HUES64 (cell line): ENCODE measurements around the gene CHRNB1.

Source experiments
- H3K27ac ChIP-seq: 2 replicates; pipeline ENCODE4 v1.7.0; 2013; ENCODE audit warnings: low read depth, low read length, inconsistent platforms
- H3K27me3 ChIP-seq: 2 replicates; pipeline ENCODE4 v1.6.1; 2013; ENCODE audit warnings: mild to moderate bottlenecking, low read length; ENCODE audit not compliant: insufficient read depth
- H3K36me3 ChIP-seq: 2 replicates; pipeline ENCODE4 v1.6.1; 2013; ENCODE audit warnings: mild to moderate bottlenecking, low read length; ENCODE audit not compliant: insufficient read depth
- H3K4me1 ChIP-seq: 2 replicates; pipeline ENCODE4 v1.6.1; 2013; ENCODE audit warnings: mild to moderate bottlenecking, low read length, moderate library complexity; ENCODE audit not compliant: insufficient read depth
- H3K4me3 ChIP-seq: 2 replicates; pipeline ENCODE4 v1.5.1; 2013; ENCODE audit warnings: mild to moderate bottlenecking, low read length, moderate library complexity
- H3K9ac ChIP-seq: 2 replicates; pipeline ENCODE4 v1.6.1; 2013; ENCODE audit warnings: mild to moderate bottlenecking, low read depth, low read length
- H3K9me3 ChIP-seq: 2 replicates; pipeline ENCODE4 v1.6.1; 2013; ENCODE audit warnings: low read depth, low read length; ENCODE audit not compliant: insufficient read depth
- WGBS: fragments of 150-250, 120-280 bp; methylation state at CpG from one replicate; pipeline ENCODE4 v1.1.7; 2013; ENCODE audit warnings: missing lambda C conversion rate; 5-methylcytosine and 5-hydroxymethylcytosine counted together

The CHRNB1 gene

DNA sequence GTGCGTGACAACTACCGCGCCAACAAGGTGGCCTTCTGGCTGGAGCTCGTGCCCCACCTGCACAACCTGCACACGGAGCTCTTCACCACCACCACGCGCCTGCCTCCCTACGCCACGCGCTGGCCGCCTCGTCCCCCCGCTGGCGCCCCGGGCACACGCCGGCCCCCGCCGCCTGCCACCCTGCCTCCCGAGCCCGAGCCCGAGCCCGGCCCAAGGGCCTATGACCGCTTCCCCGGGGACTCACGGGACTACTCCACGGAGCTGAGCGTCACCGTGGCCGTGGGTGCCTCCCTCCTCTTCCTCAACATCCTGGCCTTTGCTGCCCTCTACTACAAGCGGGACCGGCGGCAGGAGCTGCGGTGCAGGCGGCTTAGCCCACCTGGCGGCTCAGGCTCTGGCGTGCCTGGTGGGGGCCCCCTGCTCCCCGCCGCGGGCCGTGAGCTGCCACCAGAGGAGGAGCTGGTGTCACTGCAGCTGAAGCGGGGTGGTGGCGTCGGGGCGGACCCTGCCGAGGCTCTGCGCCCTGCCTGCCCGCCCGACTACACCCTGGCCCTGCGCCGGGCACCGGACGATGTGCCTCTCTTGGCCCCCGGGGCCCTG is 27.7 kb upstream of the CHRNB1 start:
- no peaks in the 10 kb centered on the region for H3K27me3 ChIP-seq
- H3K27ac ChIP-seq, result no peak overlapping the region
- WGBS, result 93% methylated on average over 54 of the region's 54 CpGs
- peaks cover 22% of the 10 kb centered on the region for H3K36me3 ChIP-seq
- peaks cover 5% of the 10 kb centered on the region; the same call in 1 of the 2 replicates for H3K4me1 ChIP-seq
- H3K9me3 ChIP-seq, result no peaks in the 10 kb centered on the region
- no peak overlapping the region for H3K4me3 ChIP-seq
- H3K9ac ChIP-seq, result no peak overlapping the region

DNA sequence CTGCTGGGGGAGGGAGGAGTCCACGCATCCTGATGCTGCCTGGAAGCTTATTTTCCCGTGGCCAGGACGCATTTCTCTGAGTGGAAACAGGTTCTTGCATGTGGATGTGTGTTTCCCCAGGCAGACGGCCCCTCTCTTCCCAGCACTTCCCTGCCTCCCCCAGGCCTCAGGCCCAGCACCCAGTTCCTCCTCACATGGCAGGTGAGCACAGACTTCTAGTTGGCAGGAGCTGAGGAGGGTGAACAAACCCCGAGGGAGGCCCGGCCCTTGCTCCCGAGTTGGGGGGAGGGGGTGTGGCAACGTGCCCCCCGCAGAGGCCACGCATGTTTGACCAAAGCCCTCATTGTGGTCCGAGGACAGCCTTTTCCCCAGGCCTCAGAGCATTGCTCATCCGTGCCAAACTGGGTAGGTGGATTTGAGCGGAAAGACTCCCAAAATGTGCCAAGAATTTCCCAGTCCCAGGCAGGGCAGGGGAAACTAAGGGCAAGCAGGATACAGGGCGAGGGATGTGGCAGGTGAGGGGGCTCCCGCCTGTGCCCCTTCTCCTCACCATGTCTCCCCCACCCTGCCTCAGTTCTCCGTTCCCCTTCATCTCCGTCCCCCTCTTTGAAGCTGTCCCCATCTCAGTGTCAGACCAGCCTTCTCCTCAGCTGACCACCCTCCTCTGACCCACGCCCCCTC is 26.2 kb upstream of the CHRNB1 start:
- WGBS, result 72% methylated on average over 18 of the region's 18 CpGs
- H3K27me3 ChIP-seq, result no peaks in the 10 kb centered on the region
- no peak overlapping the region for H3K4me3 ChIP-seq
- peaks cover 22% of the 10 kb centered on the region for H3K36me3 ChIP-seq
- H3K9ac ChIP-seq, result no peak overlapping the region
- no peaks in the 10 kb centered on the region; the same call in 1 of the 2 replicates for H3K4me1 ChIP-seq
- no peaks in the 10 kb centered on the region for H3K9me3 ChIP-seq
- no peak overlapping the region; the same call in 1 of the 2 replicates for H3K27ac ChIP-seq

DNA sequence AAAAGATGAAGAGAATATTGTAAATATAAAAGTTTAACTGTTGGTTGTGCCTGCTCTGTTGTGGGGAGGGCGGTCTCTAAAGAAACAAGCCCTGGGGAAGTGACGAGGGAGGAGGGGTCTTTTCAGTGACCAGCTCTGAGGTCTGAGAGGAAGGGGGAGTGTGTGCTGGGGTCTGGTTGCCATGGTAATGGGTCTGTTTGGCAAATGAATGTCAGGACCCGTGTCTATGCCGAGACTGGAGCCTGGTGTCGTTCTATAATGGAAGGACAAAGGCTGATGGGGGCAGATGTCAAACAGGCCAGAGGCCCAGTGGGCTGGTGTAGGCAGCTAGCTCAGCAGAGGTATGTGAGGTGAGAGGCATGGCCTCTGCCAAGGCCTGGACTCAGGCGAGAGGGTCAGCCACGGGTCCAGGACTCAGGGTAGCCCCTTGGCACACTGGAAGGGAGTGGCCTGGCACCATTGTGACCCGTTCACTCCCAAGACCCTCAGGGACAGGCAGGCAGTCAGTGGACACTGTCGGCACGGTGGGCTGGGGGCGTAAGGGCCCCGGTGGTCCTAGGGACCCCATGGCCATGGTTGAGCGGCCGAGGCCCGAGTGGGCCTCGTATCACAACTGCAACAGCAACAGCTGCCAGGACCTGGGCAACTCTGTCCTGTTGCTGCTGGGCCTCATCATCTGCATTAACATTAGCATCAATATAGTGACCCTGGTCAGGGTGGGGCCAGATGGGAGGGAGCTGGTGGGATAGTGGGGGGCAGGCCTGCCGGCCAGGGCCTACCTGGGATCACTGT is 24.8 kb upstream of the CHRNB1 start, which contains the start of gene SPEM1:
TSS of gene SPEM1 (plus strand) at position 506 of the 792 bp plus-strand sequence. CDS start at position 567, 61 bp downstream.
- H3K36me3 ChIP-seq, result peaks cover 17% of the 10 kb centered on the region
- 85% methylated on average over 17 of the region's 17 CpGs for WGBS
- H3K9me3 ChIP-seq, result no peaks in the 10 kb centered on the region
- no peak within 1 kb of the TSS for H3K9ac ChIP-seq
- H3K27me3 ChIP-seq, result no peaks in the 10 kb centered on the region
- no peak within 1 kb of the TSS for H3K27ac ChIP-seq
- H3K4me3 ChIP-seq, result no peak within 1 kb of the TSS
- no peaks in the 10 kb centered on the region; the same call in 1 of the 2 replicates for H3K4me1 ChIP-seq

DNA sequence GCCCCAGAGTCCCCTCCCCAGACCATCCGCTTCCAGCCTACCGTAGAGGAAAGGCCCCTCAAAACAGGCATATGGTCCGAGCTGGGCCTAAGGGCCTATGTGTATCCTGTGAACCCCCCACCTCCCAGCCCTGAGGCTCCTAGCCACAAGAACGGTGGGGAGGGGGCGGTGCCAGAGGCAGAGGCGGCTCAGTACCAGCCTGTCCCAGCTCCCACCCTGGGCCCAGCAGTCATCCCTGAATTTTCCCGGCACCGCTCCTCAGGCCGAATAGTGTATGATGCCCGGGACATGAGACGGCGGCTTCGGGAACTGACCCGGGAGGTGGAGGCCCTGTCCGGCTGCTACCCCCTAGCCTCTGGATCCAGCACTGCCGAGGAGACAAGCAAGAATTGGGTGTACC is 23.7 kb upstream of the CHRNB1 start:
- Histone ChIP-seq H3K27ac (no peak overlapping the region), H3K36me3 (peaks cover 8% of the 10 kb centered on the region), H3K9me3 (no peaks in the 10 kb centered on the region), H3K9ac (no peak overlapping the region), H3K4me3 (no peak overlapping the region), H3K4me1 (no peaks in the 10 kb centered on the region; the same call in 1 of the 2 replicates), H3K27me3 (no peaks in the 10 kb centered on the region)
- WGBS, result 93% methylated on average over 16 of the region's 16 CpGs

DNA sequence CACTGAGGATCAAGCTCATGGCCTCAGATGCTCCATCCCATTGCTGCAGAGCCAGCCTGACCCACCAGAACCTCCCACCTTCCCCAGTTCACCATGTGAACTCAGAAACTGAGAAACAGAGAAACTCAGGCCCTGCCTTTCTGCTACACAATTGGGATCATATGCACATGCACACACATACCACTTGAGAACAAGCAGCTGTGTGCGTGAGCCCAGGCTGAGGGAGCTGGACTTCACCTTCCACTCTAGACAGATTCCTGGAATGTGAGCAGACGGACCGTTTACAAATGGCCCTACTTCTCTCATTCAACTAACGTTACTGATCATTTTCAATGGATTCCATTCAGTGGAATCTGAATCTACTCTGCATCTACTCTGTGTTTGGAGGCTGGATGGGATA is 21.2 kb upstream of the CHRNB1 start:
- H3K9ac ChIP-seq, result no peak overlapping the region
- H3K4me3 ChIP-seq, result no peak overlapping the region
- H3K9me3 ChIP-seq, result no peaks in the 10 kb centered on the region
- WGBS, result 95% methylated on average over 4 of the region's 4 CpGs
- H3K4me1 ChIP-seq, result no peaks in the 10 kb centered on the region; the same call in 1 of the 2 replicates
- H3K27ac ChIP-seq, result no peak overlapping the region
- no peaks in the 10 kb centered on the region for H3K36me3 ChIP-seq
- no peaks in the 10 kb centered on the region for H3K27me3 ChIP-seq

DNA sequence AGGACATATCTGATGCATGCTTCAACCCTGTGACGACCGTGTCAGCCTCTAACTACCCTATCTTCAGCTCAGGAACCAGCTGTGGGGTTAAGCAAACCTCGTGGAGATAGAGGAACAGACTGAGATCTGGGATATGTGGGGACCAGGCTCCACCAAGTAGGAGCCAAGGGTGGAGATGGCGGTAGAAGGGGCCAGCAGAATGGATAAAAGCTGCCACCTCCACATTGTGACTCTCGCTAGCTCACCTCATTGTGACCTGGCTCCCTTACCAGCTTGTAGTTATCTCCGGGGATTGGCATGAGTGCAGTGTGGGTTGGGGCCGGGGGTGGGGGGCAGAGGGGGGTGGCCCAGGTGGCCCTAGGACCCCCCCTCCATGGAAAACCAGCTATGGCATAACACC is 19.5 kb upstream of the CHRNB1 start, which contains the start of gene SPEM2:
TSS of gene SPEM2 (plus strand) at position 301 of the 400 bp plus-strand sequence. CDS start at position 374, 73 bp downstream.
- H3K27ac ChIP-seq, result no peak within 1 kb of the TSS
- H3K9ac ChIP-seq, result no peak within 1 kb of the TSS
- no peak within 1 kb of the TSS for H3K4me3 ChIP-seq
- H3K4me1 ChIP-seq, result no peaks in the 10 kb centered on the region
- H3K9me3 ChIP-seq, result no peaks in the 10 kb centered on the region
- no peaks in the 10 kb centered on the region for H3K27me3 ChIP-seq
- WGBS, result 92% methylated on average over 7 of the region's 7 CpGs
- H3K36me3 ChIP-seq, result no peaks in the 10 kb centered on the region

DNA sequence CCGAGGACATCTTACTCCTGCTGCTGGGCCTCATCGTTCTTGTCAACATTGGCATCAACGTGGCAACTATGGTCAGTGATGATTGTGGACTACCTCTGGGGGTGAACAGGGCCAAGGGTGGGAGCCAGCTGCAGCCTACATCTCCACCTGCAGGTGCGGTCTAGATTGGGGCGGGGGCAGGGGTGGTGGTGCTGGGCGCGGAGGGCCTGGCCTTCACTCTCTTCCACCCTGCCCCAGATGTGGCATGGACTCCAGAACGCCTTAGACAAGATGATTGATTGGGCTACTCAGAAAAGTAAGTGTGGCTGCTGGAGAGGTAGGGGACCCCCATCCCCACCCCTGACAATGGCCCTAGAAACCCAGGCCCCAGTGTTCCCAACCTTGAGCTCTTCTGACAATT is 19.1 kb upstream of the CHRNB1 start:
- 87% methylated on average over 8 of the region's 8 CpGs for WGBS

DNA sequence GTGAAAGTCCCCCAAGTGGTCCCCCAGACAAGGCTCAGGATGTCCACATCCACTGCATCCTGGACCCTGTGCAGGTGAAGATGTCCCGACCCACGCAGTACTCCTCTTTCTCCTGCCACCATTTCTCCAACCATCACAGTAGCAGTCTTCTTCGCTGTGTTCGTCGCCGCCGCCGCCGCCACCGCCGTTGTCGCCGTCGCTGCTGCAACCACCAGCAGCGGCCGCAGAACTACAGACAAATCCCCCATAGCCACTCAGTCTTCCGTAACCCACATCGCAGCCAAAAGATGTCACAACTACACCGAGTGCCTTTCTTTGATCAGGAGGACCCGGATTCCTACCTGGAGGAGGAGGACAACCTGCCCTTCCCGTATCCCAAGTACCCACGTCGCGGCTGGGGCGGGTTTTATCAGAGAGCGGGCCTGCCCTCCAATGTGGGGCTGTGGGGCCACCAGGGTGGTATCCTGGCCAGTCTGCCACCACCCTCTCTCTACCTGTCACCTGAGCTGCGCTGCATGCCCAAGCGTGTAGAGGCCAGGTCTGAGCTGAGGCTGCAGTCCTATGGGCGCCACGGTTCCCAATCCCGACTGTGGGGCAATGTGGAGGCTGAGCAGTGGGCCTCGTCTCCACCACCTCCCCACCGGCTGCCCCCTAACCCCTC is 18.5 kb upstream of the CHRNB1 start:
- H3K9ac ChIP-seq, result no peak overlapping the region
- H3K36me3 ChIP-seq, result no peaks in the 10 kb centered on the region
- no peaks in the 10 kb centered on the region for H3K27me3 ChIP-seq
- no peak overlapping the region for H3K27ac ChIP-seq
- no peaks in the 10 kb centered on the region for H3K4me1 ChIP-seq
- H3K4me3 ChIP-seq, result no peak overlapping the region
- WGBS, result 96% methylated on average over 33 of the region's 33 CpGs
- no peaks in the 10 kb centered on the region for H3K9me3 ChIP-seq

More for the DNA sequence above, 19.1 kb upstream of the CHRNB1 start:
- H3K4me1 ChIP-seq, result no peaks in the 10 kb centered on the region
- no peaks in the 10 kb centered on the region for H3K9me3 ChIP-seq
- H3K4me3 ChIP-seq, result no peak overlapping the region
- H3K36me3 ChIP-seq, result no peaks in the 10 kb centered on the region
- H3K27ac ChIP-seq, result no peak overlapping the region
- H3K9ac ChIP-seq, result no peak overlapping the region
- H3K27me3 ChIP-seq, result no peaks in the 10 kb centered on the region

DNA sequence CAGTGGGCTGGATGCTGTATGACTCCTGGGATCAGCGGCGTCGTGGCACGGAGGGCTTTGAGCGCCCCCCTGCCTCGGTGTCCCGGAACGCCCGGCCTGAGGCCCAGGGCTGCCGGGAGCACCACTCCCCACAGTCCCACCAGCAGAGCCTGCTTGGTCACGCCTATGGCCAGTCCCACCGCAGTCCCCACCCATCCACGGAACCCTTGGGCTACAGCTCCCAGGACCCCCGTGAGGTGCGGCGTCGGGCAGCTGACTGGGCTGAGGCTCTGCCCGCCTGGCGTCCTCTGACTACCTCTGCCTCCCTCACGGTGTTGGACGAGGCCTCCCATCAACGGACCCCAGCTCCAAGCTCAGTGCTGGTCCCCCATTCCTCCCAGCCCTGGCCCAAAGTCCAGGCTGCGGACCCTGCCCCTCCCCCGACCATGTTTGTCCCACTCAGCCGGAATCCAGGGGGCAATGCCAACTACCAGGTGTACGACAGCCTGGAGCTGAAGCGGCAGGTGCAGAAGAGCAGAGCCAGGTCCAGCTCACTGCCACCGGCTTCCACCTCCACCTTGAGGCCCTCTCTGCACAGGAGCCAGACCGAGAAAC is 17.9 kb upstream of the CHRNB1 start:
- Histone ChIP-seq H3K27ac (no peak overlapping the region), H3K9me3 (no peaks in the 10 kb centered on the region), H3K36me3 (no peaks in the 10 kb centered on the region), H3K9ac (no peak overlapping the region), H3K4me1 (no peaks in the 10 kb centered on the region), H3K27me3 (no peaks in the 10 kb centered on the region), H3K4me3 (no peak overlapping the region)
- 95% methylated on average over 29 of the region's 29 CpGs for WGBS

DNA sequence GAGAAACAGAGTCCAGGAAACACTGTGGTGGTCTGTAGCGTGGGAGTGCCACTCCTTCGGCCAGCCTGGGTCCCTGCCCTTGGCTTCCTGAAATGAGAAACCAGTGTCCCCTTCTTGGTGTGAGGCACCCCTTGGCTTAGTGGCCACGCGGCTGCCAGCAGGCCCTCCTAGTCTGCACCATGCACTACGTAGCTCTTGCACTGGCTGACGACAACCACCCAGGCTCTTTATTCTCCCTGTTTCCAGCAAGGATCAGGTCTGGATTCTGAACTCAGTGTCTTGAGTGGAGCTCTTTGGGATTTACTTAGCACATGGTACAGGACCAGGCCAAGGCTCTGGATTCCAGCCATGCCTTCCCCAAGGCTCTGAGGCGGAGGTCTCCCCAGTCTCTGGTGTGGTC is 17.3 kb upstream of the CHRNB1 start:
- WGBS, result 89% methylated on average over 7 of the region's 7 CpGs
- Histone ChIP-seq H3K27me3 (no peaks in the 10 kb centered on the region), H3K4me3 (no peak overlapping the region), H3K36me3 (no peaks in the 10 kb centered on the region), H3K9ac (no peak overlapping the region), H3K27ac (no peak overlapping the region), H3K9me3 (no peaks in the 10 kb centered on the region), H3K4me1 (no peaks in the 10 kb centered on the region)
